Fibroblast of lung (primary cell): ENCODE measurements around the gene ZNF469. TPM values are rescaled to one million over a fixed set of nuclear protein-coding genes. Genes with fewer than 3 reads are reported as not detected.

Source experiments
- DNase-seq, 2 donors: peaks; one replicate each; pipeline versions ENCODE4 v3.0.0 to v3.0.0-alpha.2; 2010; ENCODE audit warnings: low read depth in 2 of 2
- H2AFZ ChIP-seq: 2 replicates; pipeline ENCODE4 v1.5.1; 2012; ENCODE audit warnings: low read length, control low read depth, inconsistent platforms
- H3K27ac ChIP-seq: 2 replicates; pipeline ENCODE4 v1.5.1; 2011; ENCODE audit warnings: low read length, control low read depth; ENCODE audit not compliant: insufficient read depth
- H3K27me3 ChIP-seq: 2 replicates; pipeline ENCODE4 v1.5.1; 2011; ENCODE audit warnings: mild to moderate bottlenecking, low read length; ENCODE audit not compliant: control insufficient read depth, insufficient read depth
- H3K36me3 ChIP-seq: 2 replicates; pipeline ENCODE4 v1.5.1; 2011; ENCODE audit warnings: low read length; ENCODE audit not compliant: control insufficient read depth, insufficient read depth
- H3K4me1 ChIP-seq: 2 replicates; pipeline ENCODE4 v1.5.1; 2011; ENCODE audit warnings: low read length; ENCODE audit not compliant: control insufficient read depth, insufficient read depth; ENCODE audit errors: extremely low read depth
- H3K4me2 ChIP-seq: 2 replicates; pipeline ENCODE4 v1.5.1; 2011; ENCODE audit warnings: low read length, control low read depth; ENCODE audit not compliant: insufficient read depth; ENCODE audit errors: extremely low read depth
- H3K4me3 ChIP-seq, 4 experiments: fragments of 200-600 bp in 1 of 4; sonication (generic) in 1 of 4; replicated peaks in 1 of 4; 2 replicates each; pipeline ENCODE4 v1.5.1; 2011 to 2016; ENCODE audit warnings: low read length in 4 of 4, low read depth in 3 of 4, mild to moderate bottlenecking in 3 of 4, control low read depth in 2 of 4, inconsistent platforms in 1 of 4, mixed read lengths in 1 of 4; ENCODE audit not compliant: insufficient read depth in 1 of 4; ENCODE audit errors: control extremely low read depth in 1 of 4
- H3K79me2 ChIP-seq: 2 replicates; pipeline ENCODE4 v1.5.1; 2012; ENCODE audit warnings: mild to moderate bottlenecking, low read length, inconsistent platforms; ENCODE audit not compliant: control insufficient read depth, insufficient read depth
- H3K9ac ChIP-seq: 2 replicates; pipeline ENCODE4 v1.5.1; 2011; ENCODE audit warnings: mild to moderate bottlenecking, low read length, control low read depth; ENCODE audit not compliant: insufficient read depth
- H3K9me3 ChIP-seq: 2 replicates; pipeline ENCODE4 v1.5.1; 2012; ENCODE audit warnings: low read depth, low read length; ENCODE audit not compliant: control insufficient read depth, insufficient read depth
- H4K20me1 ChIP-seq: 2 replicates; pipeline ENCODE4 v1.5.1; 2011; ENCODE audit warnings: low read length; ENCODE audit not compliant: control insufficient read depth, insufficient read depth; ENCODE audit errors: extremely low read depth
- EZH2 ChIP-seq: IDR thresholded peaks from 2 replicates; pipeline ENCODE4 v1.5.1; 2012; ENCODE audit warnings: low read length, control low read depth, mild to moderate bottlenecking; ENCODE audit errors: missing control alignments
- polyA plus RNA-seq, 2 donors: library from polyadenylated mRNA; depleted of rRNA in 1 of 2; stranded (reverse) in 1 of 2; unstranded in 1 of 2; fragments of >200 nt; gene quantifications; 2 replicates each; pipeline ENCODE4 v1.2.1, GENCODE V29; 2011 to 2012; ENCODE audit warnings: missing spikeins in 1 of 2
- total RNA-seq: library from RNA; depleted of rRNA; stranded (reverse); fragments of >200 nt; gene quantifications from 2 replicates; pipeline ENCODE4 v1.2.1, GENCODE V29; 2014
- TF ChIP-seq, protein P1 (sequence below), 2 donors: IDR thresholded peaks in 1 of 2; conservative IDR thresholded peaks in 1 of 2; 1 replicate in 1 of 2; 2 replicates in 1 of 2; pipeline ENCODE4 v1.5.1; 2011 to 2012; ENCODE audit warnings: low read length in 2 of 2, control low read depth in 1 of 2, inconsistent platforms in 1 of 2, low read depth in 1 of 2, mild to moderate bottlenecking in 1 of 2

Gene ZNF469
- total and polyA plus RNA-seq, 2 donors (not counting 1 experiment from before 2014, with no cell fraction given) = 0.82 to 1.5 TPM

DNA sequence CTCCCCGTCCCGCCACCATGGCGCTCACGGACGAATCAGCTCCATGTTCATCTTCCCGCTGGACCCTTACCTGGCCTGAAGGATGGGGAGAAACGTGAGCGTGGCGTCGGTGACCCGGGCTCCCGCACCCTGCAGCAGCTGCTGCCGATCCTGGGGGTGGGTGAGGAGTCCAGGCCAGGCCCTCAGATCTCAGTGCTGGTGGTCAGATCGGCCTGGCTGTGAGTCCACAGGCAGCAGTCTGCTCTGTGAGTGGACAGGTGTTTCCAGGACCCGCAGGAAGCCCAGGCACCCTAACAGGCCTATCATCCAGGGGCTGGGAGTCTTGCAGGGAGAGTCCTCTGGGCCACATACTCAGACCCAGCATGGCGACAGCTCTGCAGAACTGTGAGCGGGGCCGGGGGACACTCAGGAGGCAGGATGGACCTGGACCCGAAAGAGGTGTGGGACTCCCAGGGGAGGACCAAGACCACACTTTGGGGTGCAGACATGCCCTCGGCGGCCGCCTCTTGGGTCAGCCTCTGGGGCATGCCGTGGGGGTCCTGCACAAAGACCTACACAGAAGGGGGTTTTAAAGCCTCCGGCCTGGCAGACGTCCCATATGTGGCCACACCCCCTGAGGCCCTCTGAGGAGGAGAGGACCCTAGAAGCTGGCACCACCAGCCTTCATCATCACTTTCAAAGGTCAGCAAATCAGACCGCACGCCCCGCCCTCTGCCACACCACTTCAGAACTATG, 27.2 kb upstream of the ZNF469 start:
- no peaks in the 10 kb centered on the region for H3K4me1 ChIP-seq
- no peak overlapping the region for H3K4me2 ChIP-seq
- H3K36me3 ChIP-seq = no peaks in the 10 kb centered on the region
- H3K79me2 ChIP-seq = no peaks in the 10 kb centered on the region
- no peak overlapping the region for H2AFZ ChIP-seq
- no peaks in the 10 kb centered on the region for H3K9me3 ChIP-seq
- no peak for DNase-seq
- H3K9ac ChIP-seq = no peak overlapping the region
- H3K27me3 ChIP-seq = peaks cover 3% of the 10 kb centered on the region
- H4K20me1 ChIP-seq = no peaks in the 10 kb centered on the region
- no peak overlapping the region for H3K27ac ChIP-seq
- TF ChIP-seq, protein P1, sequence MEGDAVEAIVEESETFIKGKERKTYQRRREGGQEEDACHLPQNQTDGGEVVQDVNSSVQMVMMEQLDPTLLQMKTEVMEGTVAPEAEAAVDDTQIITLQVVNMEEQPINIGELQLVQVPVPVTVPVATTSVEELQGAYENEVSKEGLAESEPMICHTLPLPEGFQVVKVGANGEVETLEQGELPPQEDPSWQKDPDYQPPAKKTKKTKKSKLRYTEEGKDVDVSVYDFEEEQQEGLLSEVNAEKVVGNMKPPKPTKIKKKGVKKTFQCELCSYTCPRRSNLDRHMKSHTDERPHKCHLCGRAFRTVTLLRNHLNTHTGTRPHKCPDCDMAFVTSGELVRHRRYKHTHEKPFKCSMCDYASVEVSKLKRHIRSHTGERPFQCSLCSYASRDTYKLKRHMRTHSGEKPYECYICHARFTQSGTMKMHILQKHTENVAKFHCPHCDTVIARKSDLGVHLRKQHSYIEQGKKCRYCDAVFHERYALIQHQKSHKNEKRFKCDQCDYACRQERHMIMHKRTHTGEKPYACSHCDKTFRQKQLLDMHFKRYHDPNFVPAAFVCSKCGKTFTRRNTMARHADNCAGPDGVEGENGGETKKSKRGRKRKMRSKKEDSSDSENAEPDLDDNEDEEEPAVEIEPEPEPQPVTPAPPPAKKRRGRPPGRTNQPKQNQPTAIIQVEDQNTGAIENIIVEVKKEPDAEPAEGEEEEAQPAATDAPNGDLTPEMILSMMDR (conservative IDR thresholded peaks at IDR 0.05 in 1 of 2, IDR thresholded peaks at IDR 0.05 in 1 of 2; ENCODE audit: low read depth in 1 of 2, low read length in 2 of 2) = no peak
- no peak for TF ChIP-seq EZH2
- H3K4me3 ChIP-seq = no peak overlapping the region

DNA sequence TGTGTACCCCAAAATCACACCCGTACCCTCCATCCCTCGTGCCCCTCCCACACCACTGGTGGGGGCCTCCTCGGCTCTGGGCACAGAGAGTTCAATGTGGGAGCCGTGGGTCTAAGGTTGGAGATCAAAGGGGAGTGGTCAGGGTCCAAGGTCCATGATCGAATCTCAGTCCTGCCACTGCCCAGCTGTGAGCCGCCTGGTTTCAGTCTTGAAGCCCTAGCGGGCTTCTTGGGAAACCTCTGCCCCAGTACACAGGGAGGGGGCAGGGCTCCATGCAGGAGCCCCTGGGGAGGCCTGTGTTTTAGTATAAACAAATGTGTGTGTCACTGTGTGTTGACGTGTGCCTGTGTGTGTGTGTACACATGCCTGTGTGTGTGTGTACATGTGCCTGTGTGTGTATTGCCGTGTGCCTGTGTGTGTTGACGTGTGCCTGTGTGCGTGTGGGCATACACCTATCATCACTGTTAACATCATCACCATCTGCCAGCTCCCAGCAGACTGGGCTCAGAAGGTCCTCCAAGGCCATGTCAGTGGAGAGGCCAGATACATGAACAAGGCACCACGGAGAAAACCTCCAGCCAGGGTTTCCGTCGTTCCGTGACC, 26.5 kb upstream of the ZNF469 start:
- peak in 1 of 2 donors; percentile 33 for DNase-seq

DNA sequence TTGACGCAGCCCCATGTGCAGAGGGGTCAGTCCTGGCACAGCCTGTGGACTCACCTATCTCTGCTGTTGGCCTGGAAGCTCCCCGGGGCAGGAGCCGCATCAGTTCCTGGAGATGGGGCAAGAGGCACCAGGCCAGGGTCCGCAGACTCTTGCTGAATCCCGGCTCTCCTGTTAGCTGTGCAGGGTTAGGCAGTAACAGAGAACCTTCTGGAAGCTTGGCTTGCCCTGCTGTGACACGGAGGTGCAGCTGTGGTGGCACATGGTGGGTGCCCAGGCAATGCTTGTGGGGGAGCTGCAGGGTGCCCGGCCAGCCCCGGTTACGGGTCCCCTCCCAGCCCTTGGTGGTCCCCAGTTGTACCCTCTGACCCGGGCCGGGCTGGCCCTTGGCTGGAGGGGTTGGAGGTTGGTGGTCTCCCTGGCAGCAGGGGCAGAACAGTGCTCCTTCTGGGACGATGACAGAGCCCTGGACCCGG, 26.0 kb upstream of the ZNF469 start:
- no peak overlapping the region for H3K9ac ChIP-seq
- peaks cover 4% of the 10 kb centered on the region for H3K27me3 ChIP-seq
- H3K36me3 ChIP-seq = no peaks in the 10 kb centered on the region
- no peak overlapping the region for H3K4me2 ChIP-seq
- no peaks in the 10 kb centered on the region for H3K4me1 ChIP-seq
- H2AFZ ChIP-seq = no peak overlapping the region
- TF ChIP-seq, protein P1 (conservative IDR thresholded peaks at IDR 0.05 in 1 of 2, IDR thresholded peaks at IDR 0.05 in 1 of 2; ENCODE audit: low read depth in 1 of 2, low read length in 2 of 2) = no peak
- TF ChIP-seq EZH2 = no peak
- no peak overlapping the region for H3K4me3 ChIP-seq
- H3K27ac ChIP-seq = no peak overlapping the region
- H3K9me3 ChIP-seq = no peaks in the 10 kb centered on the region
- no peaks in the 10 kb centered on the region for H4K20me1 ChIP-seq
- no peaks in the 10 kb centered on the region for H3K79me2 ChIP-seq
- no peak for DNase-seq

More for the DNA sequence above, 26.5 kb upstream of the ZNF469 start:
- no peak for TF ChIP-seq EZH2
- TF ChIP-seq, protein P1 (conservative IDR thresholded peaks at IDR 0.05 in 1 of 2, IDR thresholded peaks at IDR 0.05 in 1 of 2; ENCODE audit: low read depth in 1 of 2, low read length in 2 of 2) = no peak
- H3K9ac ChIP-seq = no peak overlapping the region
- no peaks in the 10 kb centered on the region for H4K20me1 ChIP-seq
- H2AFZ ChIP-seq = no peak overlapping the region
- H3K4me3 ChIP-seq = no peak overlapping the region
- no peaks in the 10 kb centered on the region for H3K9me3 ChIP-seq
- H3K27ac ChIP-seq = no peak overlapping the region
- no peaks in the 10 kb centered on the region for H3K4me1 ChIP-seq
- H3K27me3 ChIP-seq = peaks cover 3% of the 10 kb centered on the region
- H3K4me2 ChIP-seq = no peak overlapping the region
- no peaks in the 10 kb centered on the region for H3K79me2 ChIP-seq
- no peaks in the 10 kb centered on the region for H3K36me3 ChIP-seq
